NCI-H345 (cell line): ENCODE results near the gene DAB2IP.

Experiments
- DNase-seq: peaks from one replicate; lab custom pipeline; 2025; lab: John Stamatoyannopoulos, UW

The DAB2IP gene

GRCh38 chr9:121818016-121818661, 166.7 kb downstream of the DAB2IP start:
- no peak for DNase-seq

- DNase-seq, result no peak
Measured at GRCh38 chr9:121818841-121819427, 167.5 kb downstream of the DAB2IP start.

DNA sequence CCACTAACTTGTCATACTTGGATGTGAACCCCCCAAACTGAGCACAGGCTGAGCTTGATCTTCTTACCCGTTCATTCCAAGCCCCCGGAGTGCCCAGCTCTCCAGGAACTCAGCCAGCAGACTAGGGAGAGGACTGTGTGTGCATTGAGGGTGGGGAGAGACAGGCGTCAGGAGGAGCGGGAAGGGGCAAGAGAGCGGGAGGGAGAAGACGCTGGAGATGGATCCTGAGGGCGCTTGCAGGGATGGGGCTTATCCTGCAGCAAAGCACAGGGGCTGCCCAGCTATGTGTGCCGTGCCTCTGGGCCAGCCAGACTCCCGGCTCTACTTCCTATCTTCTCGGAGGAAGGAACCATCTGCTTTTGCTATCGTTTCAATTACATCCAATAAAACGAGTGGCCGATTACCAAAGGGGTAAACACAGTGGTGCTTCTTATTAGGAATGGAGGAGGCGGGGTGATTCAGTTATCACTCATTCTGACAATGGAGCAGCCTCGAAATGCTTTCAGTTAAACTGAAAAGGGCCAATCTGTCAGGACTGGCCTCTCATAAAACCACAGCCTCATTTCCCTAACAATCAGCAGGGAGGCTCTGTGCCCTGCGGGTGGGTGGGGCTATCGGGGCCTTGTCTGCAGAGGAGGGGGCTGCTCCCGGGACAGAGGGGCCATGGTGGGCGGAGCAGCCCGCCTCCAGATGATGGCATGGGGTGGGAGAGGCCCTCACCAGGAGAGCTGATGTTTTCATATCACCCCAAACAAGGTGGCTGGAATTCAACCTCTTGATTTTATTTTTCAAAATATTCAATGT, 168.2 kb downstream of the DAB2IP start:
- DNase-seq, result no peak

- no peak for DNase-seq
Measured at GRCh38 chr9:121820286-121821005, 169.0 kb downstream of the DAB2IP start.

DNA sequence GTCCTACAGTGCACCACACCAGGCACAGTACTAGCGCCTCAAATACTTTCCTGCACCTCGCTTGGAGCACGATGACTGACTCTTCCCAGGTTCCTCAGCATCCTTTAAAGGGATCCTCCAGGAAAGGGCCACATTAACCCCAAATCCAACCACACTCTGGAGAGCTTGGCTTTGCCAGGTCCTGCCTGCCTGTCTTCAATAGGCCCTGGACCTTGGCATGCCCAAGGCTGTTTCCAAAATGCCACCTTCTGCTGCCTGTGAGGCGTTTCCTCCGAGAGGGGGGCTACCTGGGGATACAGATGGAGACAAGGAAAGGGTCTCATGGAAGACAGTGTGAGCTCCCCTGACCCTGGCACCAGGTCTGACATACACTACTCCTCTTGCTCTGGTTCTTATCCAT, 169.9 kb downstream of the DAB2IP start:
- no peak for DNase-seq

DNA sequence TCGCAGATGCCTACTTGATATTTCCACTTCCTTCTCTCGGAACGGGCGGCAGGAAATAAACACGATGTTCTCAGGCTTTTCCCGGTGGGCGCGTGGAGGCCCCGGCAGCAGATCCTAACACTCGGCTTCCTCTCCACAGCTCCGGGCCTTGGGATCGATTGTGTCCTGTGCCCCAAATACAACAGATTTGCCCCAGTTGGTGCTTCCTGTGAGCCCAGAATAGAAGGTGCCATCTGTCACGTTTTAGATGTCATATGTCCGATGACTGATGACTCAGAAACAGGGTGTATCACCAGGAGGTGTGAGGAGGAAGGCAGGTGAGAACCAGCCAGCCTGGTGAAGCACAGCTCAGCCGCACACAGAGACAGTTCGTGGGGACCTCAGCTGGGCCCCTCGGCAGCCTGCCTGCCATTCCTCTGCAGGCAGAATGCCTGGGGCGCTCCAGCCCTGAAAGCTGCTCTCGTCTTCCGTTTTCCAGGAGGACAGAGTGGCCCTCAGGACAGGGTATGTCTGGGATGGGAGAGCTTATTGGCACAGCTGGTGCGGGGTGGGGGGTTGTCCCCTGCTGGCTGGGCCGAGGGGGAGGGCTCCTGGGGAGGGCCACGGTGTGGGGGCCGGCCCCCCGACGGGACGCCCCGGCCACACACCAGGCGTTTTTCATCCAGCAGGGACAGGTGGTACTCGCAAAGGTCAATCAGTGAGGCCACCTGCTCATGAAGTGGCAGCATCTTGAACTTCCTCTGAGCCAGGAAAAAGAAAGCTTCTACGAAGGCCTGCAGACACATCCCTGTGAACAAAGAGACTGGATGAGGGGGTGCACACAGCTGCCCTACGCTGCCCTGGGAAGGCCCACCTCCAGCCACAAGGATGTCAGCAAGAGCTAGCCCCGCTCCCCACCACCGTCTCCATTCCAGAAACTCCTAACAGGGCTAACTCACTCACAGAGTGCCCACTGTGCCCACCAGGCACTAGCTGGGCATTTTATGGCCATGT, 171.0 kb downstream of the DAB2IP start:
- DNase-seq, result no peak

- no peak for DNase-seq
Measured at GRCh38 chr9:121823451-121824169, 172.2 kb downstream of the DAB2IP start.

GRCh38 chr9:121824651-121825030, 173.2 kb downstream of the DAB2IP start:
- DNase-seq, result no peak

GRCh38 chr9:121825031-121825691, 173.7 kb downstream of the DAB2IP start:
- DNase-seq, result no peak

DNA sequence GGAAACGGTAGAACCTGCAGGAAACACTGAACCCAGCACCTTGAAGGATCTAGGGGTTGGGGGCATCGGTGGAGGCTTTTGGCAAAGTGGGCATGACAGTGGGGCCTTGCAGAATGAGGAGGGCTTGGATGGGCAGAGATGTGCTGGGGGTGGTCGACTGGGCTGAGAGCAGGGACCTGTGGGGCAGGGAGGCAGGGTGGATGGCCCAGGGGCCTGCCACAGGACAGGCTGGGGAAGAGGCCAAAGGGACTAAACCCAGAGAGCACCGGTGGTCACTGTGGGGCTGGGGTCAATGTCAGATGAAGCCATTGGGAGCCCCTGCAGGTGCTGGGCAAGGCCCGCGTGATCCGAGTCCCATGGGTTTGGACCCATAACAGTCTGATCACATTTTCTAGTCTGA, 175.3 kb downstream of the DAB2IP start:
- DNase-seq, result no peak

DNA sequence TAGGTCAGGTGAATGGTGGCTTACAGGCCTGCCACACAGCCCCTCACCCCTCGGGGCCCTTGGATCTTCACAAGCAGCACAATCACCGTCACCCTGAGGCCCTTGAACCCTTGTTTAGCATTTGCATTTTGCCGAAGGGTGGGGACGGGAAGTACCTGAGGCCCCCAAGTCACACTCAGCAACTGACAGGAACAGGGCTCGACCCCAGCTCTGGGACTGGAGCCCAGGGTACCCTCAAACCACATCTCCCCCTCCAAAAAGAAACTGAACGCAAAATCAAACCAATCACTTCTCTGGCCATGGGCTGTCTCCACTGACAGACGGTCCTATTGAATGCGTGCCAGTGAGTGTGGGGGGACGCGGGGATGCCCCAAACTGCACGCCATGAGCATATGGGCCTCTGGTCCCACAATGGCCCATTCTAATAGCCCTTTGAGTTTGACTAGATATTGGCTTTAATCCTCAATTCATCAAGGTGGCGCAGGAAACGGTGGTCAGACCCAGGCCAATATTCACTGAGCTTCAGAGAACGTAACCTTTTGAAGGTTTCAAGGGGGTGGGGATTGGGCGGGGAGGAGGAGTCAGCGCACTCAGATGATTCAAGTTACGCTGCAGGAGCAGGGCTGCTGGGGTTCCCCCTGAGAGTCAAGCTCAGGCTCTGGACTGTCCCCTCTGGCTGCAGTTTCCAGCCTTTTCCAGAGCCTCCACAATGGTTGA, 176.0 kb downstream of the DAB2IP start:
- no peak for DNase-seq

- no peak for DNase-seq
Measured at GRCh38 chr9:121830441-121831140, 179.2 kb downstream of the DAB2IP start.

DNA sequence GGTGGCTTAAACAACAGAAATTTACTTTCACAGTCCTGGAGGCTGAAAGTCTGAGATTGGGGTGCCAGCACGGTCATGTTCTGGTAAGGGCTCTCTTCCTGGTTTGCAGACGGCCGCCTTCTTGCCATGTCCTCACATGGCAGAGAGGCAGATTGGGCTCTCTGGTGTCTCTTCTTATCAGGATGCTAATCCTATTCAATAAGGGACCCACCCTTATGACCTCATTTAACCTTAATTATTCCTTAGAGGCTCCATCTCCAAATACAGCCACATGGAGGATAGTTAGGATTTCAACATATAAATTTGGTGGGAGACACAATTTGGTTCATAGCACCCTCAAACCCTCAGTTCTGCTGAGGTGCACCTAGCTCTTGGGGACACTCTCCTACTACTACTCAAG, 180.4 kb downstream of the DAB2IP start:
- no peak for DNase-seq

- DNase-seq, result no peak
Measured at GRCh38 chr9:121833061-121833460, 181.6 kb downstream of the DAB2IP start.
